Measurements from ENCODE around the gene PLEKHD1. TPM values are rescaled to one million over a fixed set of nuclear protein-coding genes. Genes with fewer than 3 reads are reported as not detected.

The PLEKHD1 gene
- total RNA-seq, 5 donors from 2014 or later (not counting 1 experiment from before 2014, with no cell fraction given) = 0.28 to 0.61 (median 0.44) TPM

GRCh38 chr14:69537900-69538299, 53.4 kb downstream of the PLEKHD1 start:
- Mint-ChIP-seq H3K27ac (no peak overlapping the region), H3K4me3 (no peak overlapping the region), H3K4me1 (no peaks in the 10 kb centered on the region), H3K36me3 (no peaks in the 10 kb centered on the region), H3K27me3 (peaks cover 25% of the 10 kb centered on the region in 2 donors), H3K9me3 (no peaks in the 10 kb centered on the region)
- Histone ChIP-seq H3K27ac (ENCODE audit: low read length) (no peak overlapping the region), H3K4me3 (ENCODE audit: control insufficient read depth in 1 of 2, extremely low read depth in 1 of 2, low read length in 1 of 2) (no peak overlapping the region), H3K9me3 (no peaks in the 10 kb centered on the region), H3K4me1 (ENCODE audit: control insufficient read depth in 1 of 2, extremely low read depth in 1 of 2, insufficient read depth in 2 of 2, low read length in 2 of 2) (no peaks in the 10 kb centered on the region), H3K27me3 (replicated peaks in 1 of 2; ENCODE audit: control insufficient read depth in 2 of 2, extremely low read depth in 1 of 2, insufficient read depth in 2 of 2, low read length in 1 of 2) (peaks cover under 1 to 38% of the 10 kb centered on the region in 2 experiments), H3K36me3 (ENCODE audit: control insufficient read depth in 2 of 2, extremely low read depth in 1 of 2, insufficient read depth in 1 of 2, low read length in 1 of 2) (no peaks in the 10 kb centered on the region)
- ChIA-PET CTCF (no interaction called here), POLR2A (no interaction called here)
- no CpG with 5 or more reads among the region's 1 CpG for WGBS (ENCODE audit: insufficient coverage)
- no peak for DNase-seq
- no peak for ATAC-seq (replicated peaks in 1 of 4)

- Mint-ChIP-seq H3K4me3 (no peak overlapping the region), H3K4me1 (peaks cover 0 to 5% (median 4%) of the 10 kb centered on the region in 3 donors), H3K27ac (no peak overlapping the region), H3K36me3 (no peaks in the 10 kb centered on the region), H3K9me3 (no peaks in the 10 kb centered on the region), H3K27me3 (peaks cover 22 to 30% of the 10 kb centered on the region in 2 donors)
- H3K27me3 ChIP-seq (replicated peaks in 1 of 2; ENCODE audit: control insufficient read depth in 2 of 2, extremely low read depth in 1 of 2, insufficient read depth in 2 of 2, low read length in 1 of 2) = peaks cover 3 to 37% of the 10 kb centered on the region in 2 experiments
- H3K36me3 ChIP-seq (ENCODE audit: control insufficient read depth in 2 of 2, extremely low read depth in 1 of 2, insufficient read depth in 1 of 2, low read length in 1 of 2) = no peaks in the 10 kb centered on the region
- DNase-seq (no peak), ATAC-seq (replicated peaks in 1 of 4) (no peak)
- POLR2A ChIA-PET = no interaction called here
- H3K4me1 ChIP-seq (ENCODE audit: control insufficient read depth in 1 of 2, extremely low read depth in 1 of 2, insufficient read depth in 2 of 2, low read length in 2 of 2) = peaks cover 0 to 4% of the 10 kb centered on the region in 2 experiments
- H3K9me3 ChIP-seq = no peaks in the 10 kb centered on the region
- no peak overlapping the region for H3K4me3 ChIP-seq (ENCODE audit: control insufficient read depth in 1 of 2, extremely low read depth in 1 of 2, low read length in 1 of 2)
- H3K27ac ChIP-seq (ENCODE audit: low read length) = no peak overlapping the region
- no CpG with 5 or more reads among the region's 1 CpG for WGBS (ENCODE audit: insufficient coverage)
- CTCF ChIA-PET = no interaction called here
These were observed 54.2 kb downstream of the PLEKHD1 start for GRCh38 chr14:69538766-69539165.

- no peak for ATAC-seq (replicated peaks in 1 of 4)
- H3K4me1 Mint-ChIP-seq = peaks cover 0 to 8% (median 7%) of the 10 kb centered on the region in 3 donors
- no peaks in the 10 kb centered on the region for H3K36me3 Mint-ChIP-seq
- no peaks in the 10 kb centered on the region for H3K9me3 Mint-ChIP-seq
- CTCF ChIA-PET = no interaction called here
- Histone ChIP-seq H3K36me3 (ENCODE audit: control insufficient read depth in 2 of 2, extremely low read depth in 1 of 2, insufficient read depth in 1 of 2, low read length in 1 of 2) (no peaks in the 10 kb centered on the region), H3K4me1 (ENCODE audit: control insufficient read depth in 1 of 2, extremely low read depth in 1 of 2, insufficient read depth in 2 of 2, low read length in 2 of 2) (peaks cover 0 to 9% of the 10 kb centered on the region in 2 experiments), H3K27me3 (replicated peaks in 1 of 2; ENCODE audit: control insufficient read depth in 2 of 2, extremely low read depth in 1 of 2, insufficient read depth in 2 of 2, low read length in 1 of 2) (peaks cover 3 to 39% of the 10 kb centered on the region in 2 experiments), H3K9me3 (no peaks in the 10 kb centered on the region), H3K4me3 (ENCODE audit: control insufficient read depth in 1 of 2, extremely low read depth in 1 of 2, low read length in 1 of 2) (no peak overlapping the region), H3K27ac (ENCODE audit: low read length) (no peak overlapping the region)
- no peak for DNase-seq
- H3K27ac Mint-ChIP-seq = no peak overlapping the region
- WGBS (ENCODE audit: insufficient coverage) = 100% methylated on average over 1 of the region's 6 CpGs
- POLR2A ChIA-PET = no interaction called here
- H3K4me3 Mint-ChIP-seq = no peak overlapping the region
- H3K27me3 Mint-ChIP-seq = peaks cover 27 to 35% of the 10 kb centered on the region in 2 donors
These were observed 55.3 kb downstream of the PLEKHD1 start for GRCh38 chr14:69539631-69540410.

GRCh38 chr14:69540654-69541335, 56.3 kb downstream of the PLEKHD1 start:
- Mint-ChIP-seq H3K27me3 (peaks cover 19 to 27% of the 10 kb centered on the region in 2 donors), H3K9me3 (no peaks in the 10 kb centered on the region), H3K27ac (no peak overlapping the region), H3K4me1 (peaks cover 0 to 8% (median 7%) of the 10 kb centered on the region in 3 donors), H3K4me3 (no peak overlapping the region), H3K36me3 (no peaks in the 10 kb centered on the region)
- no peaks in the 10 kb centered on the region for H3K9me3 ChIP-seq
- DNase-seq (no peak), ATAC-seq (replicated peaks in 1 of 4) (no peak)
- ChIA-PET POLR2A (no interaction called here), CTCF (no interaction called here)
- no peak overlapping the region for H3K4me3 ChIP-seq (ENCODE audit: control insufficient read depth in 1 of 2, extremely low read depth in 1 of 2, low read length in 1 of 2)
- H3K27ac ChIP-seq (ENCODE audit: low read length) = no peak overlapping the region
- H3K36me3 ChIP-seq (ENCODE audit: control insufficient read depth in 2 of 2, extremely low read depth in 1 of 2, insufficient read depth in 1 of 2, low read length in 1 of 2) = no peaks in the 10 kb centered on the region
- H3K27me3 ChIP-seq (replicated peaks in 1 of 2; ENCODE audit: control insufficient read depth in 2 of 2, extremely low read depth in 1 of 2, insufficient read depth in 2 of 2, low read length in 1 of 2) = peaks cover 5 to 36% of the 10 kb centered on the region in 2 experiments
- 94% methylated on average over 2 of the region's 5 CpGs for WGBS (ENCODE audit: insufficient coverage)
- H3K4me1 ChIP-seq (ENCODE audit: control insufficient read depth in 1 of 2, extremely low read depth in 1 of 2, insufficient read depth in 2 of 2, low read length in 2 of 2) = peaks cover 0 to 9% of the 10 kb centered on the region in 2 experiments

- no peaks in the 10 kb centered on the region for H3K36me3 Mint-ChIP-seq
- no CpG with 5 or more reads among the region's 2 CpGs for WGBS (ENCODE audit: insufficient coverage)
These were observed 57.8 kb downstream of the PLEKHD1 start for GRCh38 chr14:69542311-69542710.

GRCh38 chr14:69543341-69544115, 59.0 kb downstream of the PLEKHD1 start:
- ChIA-PET CTCF (interaction anchor here in 1 of 2 donors (0.6 kb wide), 1 partner anchor 503 kb away, joined by 3 read pairs; no protein-coding TSS in a partner anchor), POLR2A (no interaction called here)
- no peak overlapping the region for H3K4me3 ChIP-seq (ENCODE audit: control insufficient read depth in 1 of 2, extremely low read depth in 1 of 2, low read length in 1 of 2)
- H3K36me3 Mint-ChIP-seq = no peaks in the 10 kb centered on the region
- H3K27me3 ChIP-seq (replicated peaks in 1 of 2; ENCODE audit: control insufficient read depth in 2 of 2, extremely low read depth in 1 of 2, insufficient read depth in 2 of 2, low read length in 1 of 2) = peaks cover 12 to 42% of the 10 kb centered on the region in 2 experiments
- no peaks in the 10 kb centered on the region for H3K9me3 ChIP-seq
- ATAC-seq (replicated peaks in 1 of 4) = peak in 2 of 4 experiments; percentile 54 to 75
- DNase-seq = peak in 10 of 35 experiments; percentile 1 to 43 (median 12)
- no peak overlapping the region for H3K27ac ChIP-seq (ENCODE audit: low read length)
- peaks cover 0 to 9% (median 8%) of the 10 kb centered on the region in 3 donors for H3K4me1 Mint-ChIP-seq
- no peak overlapping the region for H3K4me3 Mint-ChIP-seq
- H3K27me3 Mint-ChIP-seq = peaks cover 28 to 38% of the 10 kb centered on the region in 2 donors
- H3K4me1 ChIP-seq (ENCODE audit: control insufficient read depth in 1 of 2, extremely low read depth in 1 of 2, insufficient read depth in 2 of 2, low read length in 2 of 2) = peaks cover 0 to 12% of the 10 kb centered on the region in 2 experiments
- H3K27ac Mint-ChIP-seq = no peak overlapping the region
- no peaks in the 10 kb centered on the region for H3K36me3 ChIP-seq (ENCODE audit: control insufficient read depth in 2 of 2, extremely low read depth in 1 of 2, insufficient read depth in 1 of 2, low read length in 1 of 2)
- 19% methylated on average over 7 of the region's 12 CpGs for WGBS (ENCODE audit: insufficient coverage)
- no peaks in the 10 kb centered on the region for H3K9me3 Mint-ChIP-seq

More at GRCh38 chr14:69542311-69542710, 57.8 kb downstream of the PLEKHD1 start:
- ChIA-PET CTCF (no interaction called here), POLR2A (no interaction called here)
- H3K4me1 Mint-ChIP-seq = peaks cover 0 to 8% (median 7%) of the 10 kb centered on the region in 3 donors
- Histone ChIP-seq H3K4me1 (ENCODE audit: control insufficient read depth in 1 of 2, extremely low read depth in 1 of 2, insufficient read depth in 2 of 2, low read length in 2 of 2) (peaks cover 0 to 9% of the 10 kb centered on the region in 2 experiments), H3K9me3 (no peaks in the 10 kb centered on the region), H3K27ac (ENCODE audit: low read length) (no peak overlapping the region), H3K27me3 (replicated peaks in 1 of 2; ENCODE audit: control insufficient read depth in 2 of 2, extremely low read depth in 1 of 2, insufficient read depth in 2 of 2, low read length in 1 of 2) (peaks cover 10 to 36% of the 10 kb centered on the region in 2 experiments), H3K36me3 (ENCODE audit: control insufficient read depth in 2 of 2, extremely low read depth in 1 of 2, insufficient read depth in 1 of 2, low read length in 1 of 2) (no peaks in the 10 kb centered on the region), H3K4me3 (ENCODE audit: control insufficient read depth in 1 of 2, extremely low read depth in 1 of 2, low read length in 1 of 2) (no peak overlapping the region)
- H3K4me3 Mint-ChIP-seq = no peak overlapping the region
- peaks cover 20 to 39% of the 10 kb centered on the region in 2 donors for H3K27me3 Mint-ChIP-seq
- ATAC-seq (replicated peaks in 1 of 4) (no peak), DNase-seq (no peak)
- no peak overlapping the region for H3K27ac Mint-ChIP-seq
- no peaks in the 10 kb centered on the region for H3K9me3 Mint-ChIP-seq
